ENCODE results near the gene SNRPE.

SNRPE gene

DNA sequence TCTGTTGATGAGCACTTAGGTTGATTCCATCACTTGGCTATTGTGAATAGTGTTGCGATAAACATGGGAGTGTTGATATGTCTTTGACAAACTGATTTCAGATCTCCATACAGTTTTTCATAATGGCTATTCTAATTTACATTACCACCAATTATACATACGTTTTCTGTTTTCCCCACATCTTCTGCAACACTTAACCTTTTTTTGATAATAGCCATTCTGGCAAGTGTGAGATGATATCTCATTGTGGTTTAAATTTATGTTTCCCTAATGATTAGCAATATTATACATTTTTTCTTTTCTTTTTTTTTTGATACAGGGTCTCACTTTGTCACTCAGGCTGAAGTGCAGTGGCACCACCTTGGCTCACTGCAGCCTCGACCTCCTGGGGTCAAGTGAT, 17.0 kb downstream of the SNRPE start:
- DNase-seq, result no peak

DNA sequence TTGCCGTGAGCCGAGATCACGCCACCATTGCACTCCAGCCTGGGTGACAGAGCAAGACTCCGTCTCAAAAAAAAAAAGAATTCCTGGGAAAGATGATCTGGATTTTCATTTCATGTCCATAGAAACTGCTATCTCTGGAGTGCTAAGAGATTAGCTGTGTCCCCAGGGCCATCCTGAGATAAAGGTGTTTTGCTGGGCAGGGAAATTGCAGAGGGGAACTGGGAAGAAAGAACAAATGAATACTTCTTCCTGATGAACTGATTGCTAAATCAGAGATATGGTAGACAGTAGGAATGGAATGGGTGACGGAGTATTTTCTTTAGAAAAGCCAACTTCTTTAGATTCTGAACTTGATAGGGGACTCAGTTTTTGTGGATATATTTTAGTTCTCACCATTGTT, 19.2 kb downstream of the SNRPE start:
- DNase-seq, result no peak

DNA sequence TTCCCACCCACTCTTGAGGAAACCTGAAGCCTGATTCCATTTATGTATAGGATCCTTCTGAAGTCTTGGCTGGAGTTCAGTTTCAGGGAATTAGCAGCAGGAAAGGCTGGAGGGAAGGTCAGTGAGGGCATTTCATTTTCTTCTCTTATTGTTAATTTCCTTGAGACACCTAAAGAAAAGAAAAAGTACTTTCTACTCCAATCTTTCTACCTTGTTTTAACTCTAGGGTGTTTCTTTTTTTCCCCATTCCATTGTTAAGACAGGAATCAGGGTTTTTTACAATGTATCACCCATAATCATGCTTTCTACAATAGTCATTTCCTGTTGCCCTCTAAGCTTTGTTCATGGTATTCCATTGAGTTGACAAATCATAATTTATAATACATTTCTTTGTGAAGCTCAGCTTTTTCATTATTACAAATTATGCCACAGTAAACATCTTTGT, 27.4 kb downstream of the SNRPE start:
- DNase-seq, result no peak

DNA sequence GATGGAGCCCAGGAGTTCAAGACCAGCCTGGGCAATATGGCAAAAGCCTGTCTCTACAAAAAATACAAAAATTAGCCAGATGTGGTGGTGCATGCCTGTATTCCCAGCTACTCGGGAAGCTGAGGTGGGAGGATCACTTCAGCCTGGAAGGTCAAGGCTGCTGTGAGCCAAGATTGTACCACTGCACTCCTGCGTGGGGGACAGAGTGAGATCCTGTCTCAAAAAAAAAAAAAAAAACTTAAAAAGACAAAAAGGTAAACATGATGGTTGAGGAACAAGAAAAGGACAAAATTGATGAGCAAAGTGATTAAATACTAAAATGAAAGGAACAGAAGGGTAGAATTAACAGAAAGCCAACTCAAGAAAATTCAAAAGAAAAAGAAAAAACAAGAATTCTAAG, 30.6 kb downstream of the SNRPE start:
- DNase-seq, result no peak

DNA sequence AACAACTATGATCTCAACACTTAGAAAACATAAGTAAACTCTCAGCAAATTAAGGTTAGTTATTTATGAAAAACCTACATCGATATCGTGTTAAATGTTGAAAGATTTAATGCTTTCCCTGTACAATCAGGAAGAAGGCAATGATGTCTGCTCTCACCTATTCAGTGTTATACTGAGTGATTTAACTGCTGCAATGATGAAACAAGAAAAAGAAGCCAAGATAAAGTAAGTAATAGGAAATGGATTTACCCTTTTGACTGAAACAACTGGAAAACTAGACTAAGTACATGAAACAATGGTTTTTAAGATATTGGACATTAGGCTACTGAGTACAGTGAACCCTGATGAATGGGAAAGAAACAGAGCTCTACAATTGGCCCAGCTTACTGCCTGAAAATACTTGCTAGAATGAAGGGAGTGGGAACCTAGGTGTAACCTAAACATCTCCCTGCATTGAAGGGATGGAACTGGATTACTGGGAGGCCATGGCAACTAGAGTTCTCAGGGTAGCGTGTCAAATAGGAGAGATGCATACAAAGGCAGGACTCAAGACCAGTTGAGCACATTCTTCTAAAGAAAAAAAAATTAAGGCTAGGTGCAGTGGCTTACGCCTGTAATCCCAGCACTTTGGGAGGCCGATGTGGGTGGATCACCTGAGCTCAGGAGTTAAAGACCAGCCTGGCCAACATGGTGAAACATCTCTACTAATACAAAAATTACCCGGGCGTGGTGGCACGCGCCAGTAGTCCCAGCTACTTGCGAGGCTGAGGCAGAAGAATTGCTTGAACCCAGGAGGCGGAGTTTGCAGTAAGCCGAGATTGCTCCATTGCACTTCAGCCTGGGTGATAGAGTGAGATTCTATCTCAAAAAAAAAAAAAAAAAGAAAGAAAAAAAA, 37.3 kb downstream of the SNRPE start:
- no peak for DNase-seq

DNA sequence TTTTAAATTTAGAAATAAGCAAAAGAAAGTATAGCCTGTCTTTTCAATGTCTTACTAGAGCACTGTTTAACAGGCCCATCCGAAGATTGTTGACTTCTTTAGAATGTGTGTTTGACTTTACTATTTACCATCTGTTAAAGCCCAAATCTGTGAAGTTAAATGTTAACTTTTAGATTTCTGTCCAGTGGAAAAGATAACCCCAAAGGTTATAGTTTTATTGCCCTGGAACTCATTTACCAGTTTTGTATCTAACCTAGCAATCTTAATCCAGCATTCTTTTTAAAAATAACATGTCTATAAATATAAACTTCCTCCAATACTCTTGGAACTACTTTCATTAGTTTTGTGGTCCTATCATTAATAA, 37.9 kb downstream of the SNRPE start:
- DNase-seq, result no peak

DNA sequence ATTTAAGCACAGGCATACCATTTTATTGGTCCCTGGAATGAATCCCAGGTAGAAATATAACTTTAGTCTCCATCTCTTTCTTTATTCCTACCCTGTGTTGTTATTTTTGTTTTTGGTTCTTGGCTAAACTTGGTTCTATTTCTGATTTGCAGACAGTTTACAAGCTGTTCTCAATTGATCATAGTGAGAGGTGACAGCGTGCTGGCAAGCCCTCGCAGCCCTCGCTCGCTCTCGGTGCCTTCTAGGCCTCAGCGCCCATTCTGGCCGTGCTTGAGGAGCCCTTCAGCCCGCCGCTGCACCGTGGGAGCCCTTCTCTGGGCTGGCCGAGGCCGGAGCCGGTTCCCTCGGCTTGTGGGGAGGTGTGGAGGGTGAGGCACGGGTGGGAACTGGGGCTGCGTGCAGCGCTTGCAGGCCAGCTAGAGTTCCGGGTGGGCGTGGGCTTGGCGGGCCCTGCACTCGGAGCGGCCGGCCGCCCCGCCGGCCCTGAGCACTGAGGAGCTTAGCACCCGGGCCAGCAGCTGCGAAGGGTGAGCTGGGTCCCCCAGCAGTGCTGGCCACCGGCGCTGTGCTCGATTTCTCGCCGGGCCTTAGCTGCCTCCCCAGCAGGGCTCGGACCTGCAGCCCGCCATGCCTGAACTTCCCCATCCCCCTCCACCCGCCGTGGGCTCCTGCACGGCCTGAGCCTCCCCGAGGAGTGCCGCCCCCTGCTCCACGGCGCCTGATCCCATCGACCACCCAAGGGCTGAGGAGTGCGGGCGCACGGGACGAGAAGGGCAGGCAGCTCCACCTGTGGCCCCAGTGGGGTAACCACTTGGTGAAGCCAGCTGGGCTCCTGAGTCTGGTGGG, 38.7 kb downstream of the SNRPE start:
- no peak for DNase-seq

DNA sequence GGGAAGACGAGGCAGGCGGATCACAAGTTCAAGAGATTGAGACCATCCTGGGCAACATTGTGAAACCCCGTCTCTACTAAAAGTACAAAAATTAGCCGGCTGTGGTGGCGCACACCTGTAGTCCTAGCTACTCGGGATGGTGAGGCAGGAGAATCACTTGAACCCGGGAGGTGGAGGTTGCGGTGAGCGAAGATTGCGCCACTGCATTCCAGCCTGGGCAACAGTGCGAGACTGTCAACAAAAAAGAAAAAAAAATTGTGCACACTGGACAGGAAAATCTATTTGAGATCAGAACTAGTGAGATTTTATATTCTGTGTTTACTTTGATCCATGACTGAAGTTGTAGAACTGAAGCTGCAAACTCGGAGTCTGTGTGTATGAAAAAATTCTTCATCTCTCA, 40.2 kb downstream of the SNRPE start:
- DNase-seq, result no peak

DNA sequence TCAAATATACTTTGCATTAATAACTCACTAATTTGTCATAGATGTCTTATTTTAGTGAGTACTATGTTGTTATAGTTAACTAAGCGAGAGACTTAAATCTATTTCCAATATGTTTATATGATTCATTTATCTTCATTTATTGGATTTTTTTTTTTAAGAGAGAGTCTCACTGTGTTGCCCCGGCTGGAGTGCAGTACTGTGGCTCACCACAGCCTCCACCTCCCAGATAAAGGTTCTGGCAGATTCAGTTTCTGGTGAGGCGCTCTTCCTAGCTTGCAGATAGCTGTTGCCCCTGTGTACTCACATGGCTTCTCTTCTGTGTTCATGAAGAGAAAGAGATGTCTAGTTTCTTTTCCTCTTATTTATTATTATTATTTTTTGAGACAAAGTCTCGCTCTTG, 43.9 kb downstream of the SNRPE start:
- no peak for DNase-seq

DNA sequence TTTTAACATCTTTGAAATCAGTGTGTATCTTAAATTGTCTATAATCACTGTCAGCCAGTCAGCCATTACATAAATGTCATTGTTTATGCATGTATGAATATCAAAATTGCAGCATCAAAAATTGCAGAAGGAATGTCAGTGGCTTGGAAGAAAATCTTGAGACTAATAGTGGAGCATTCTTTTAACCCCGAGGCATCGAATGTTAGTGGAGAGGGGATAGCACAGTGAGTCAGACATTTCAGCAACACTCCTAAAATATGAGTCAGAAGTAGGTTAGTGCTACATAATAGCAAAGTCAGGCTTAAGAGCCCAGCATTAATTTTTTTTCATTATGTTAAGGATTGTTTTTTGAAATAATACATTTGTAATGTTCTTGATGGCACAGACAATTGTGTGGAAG, 45.5 kb downstream of the SNRPE start:
- DNase-seq, result peak in 1 of 56 donors; percentile 1

DNA sequence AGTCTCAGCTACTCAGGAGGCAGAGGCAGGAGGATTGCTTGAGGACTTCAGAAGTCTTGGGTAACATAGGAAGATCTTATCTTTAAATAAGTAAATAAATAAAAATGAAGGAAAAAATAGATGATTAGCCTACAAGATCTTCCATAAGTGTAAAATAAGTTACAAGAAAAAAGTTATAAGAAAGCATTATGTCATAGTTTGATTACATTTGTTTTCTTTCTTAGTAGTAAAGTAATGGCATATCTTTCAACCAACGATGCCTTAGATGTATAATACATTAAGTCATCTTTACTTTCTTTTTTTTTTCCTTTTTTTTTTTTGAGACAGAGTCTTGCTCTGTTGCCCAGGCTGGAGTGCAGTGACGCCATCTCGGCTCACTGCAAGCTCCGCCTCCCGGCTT, 46.5 kb downstream of the SNRPE start:
- no peak for DNase-seq

DNA sequence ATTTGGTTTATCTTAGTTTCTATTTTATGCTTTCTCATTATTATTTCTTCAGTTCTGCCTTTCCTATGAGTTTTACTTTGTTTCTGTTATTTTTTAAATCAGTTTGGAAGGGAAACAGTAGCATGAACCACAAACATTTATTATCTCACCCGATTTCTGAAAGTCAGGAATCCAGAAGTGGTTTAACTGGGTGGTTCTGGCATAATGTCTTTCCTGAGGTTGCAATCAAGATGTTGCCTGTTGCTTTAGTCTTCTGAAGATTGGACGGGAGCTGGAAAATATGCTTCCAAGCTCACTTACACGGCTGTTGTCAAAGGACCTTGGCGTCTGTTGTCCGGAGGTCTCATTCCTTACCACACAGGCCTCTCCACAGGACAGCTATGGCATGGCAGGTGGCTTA, 50.4 kb downstream of the SNRPE start:
- no peak for DNase-seq

DNA sequence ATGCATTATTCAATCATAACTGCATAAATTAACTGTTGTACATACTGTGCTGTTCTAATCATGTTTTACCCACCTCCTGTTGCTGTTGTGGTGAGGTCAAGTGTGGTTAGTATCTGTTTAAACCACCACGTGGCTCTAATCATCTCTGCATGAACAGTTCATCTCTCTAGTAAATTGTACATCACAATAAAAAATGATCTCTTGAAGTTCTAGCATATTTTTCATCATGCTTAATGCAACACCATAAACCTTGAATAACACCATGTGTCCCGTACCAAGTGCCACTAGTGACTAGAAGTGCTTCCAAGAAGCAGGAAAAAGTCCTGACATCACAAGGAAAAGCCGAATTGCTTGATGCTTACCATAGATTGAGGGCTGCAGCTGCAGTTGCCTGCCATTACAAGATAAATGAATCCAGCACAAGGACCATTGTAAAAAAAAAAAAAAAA, 51.7 kb downstream of the SNRPE start:
- no peak for DNase-seq

DNA sequence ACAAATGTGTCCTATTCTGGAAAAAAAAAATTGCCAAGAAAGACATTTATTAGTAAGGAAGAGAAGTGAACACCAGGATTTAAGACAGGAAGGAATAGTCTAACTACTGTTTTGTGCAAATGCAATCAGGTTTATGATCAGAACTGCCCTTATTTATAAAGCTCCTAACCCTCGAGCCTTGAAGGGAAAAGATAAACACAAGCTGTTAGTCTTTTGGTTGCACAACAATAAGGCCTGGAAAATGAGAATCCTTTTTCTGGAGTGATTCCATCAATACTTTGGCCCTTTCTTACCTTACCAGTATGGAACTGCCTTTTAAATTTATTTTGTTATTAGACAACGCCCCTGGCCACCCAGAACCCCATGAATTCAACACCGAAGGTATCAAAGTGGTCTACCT, 52.9 kb downstream of the SNRPE start:
- DNase-seq, result no peak

DNA sequence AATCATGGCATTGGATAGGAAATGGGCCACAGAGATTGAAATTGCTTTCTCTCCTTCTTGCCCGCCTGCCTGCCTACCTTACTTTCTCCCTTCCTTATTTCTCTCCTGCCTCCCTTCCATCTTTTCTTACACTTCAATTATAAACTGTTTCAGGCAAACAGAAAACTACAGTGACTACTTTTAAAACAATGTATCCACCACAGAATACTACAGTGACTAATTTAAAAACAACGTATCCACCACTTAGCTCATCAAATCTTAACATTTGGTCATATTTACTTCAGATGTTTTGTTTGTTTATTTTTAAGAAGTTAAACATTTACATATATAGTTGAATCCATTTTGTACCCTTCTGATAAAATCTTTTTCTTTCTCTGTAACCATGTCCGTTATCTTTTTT, 54.4 kb downstream of the SNRPE start:
- no peak for DNase-seq

DNA sequence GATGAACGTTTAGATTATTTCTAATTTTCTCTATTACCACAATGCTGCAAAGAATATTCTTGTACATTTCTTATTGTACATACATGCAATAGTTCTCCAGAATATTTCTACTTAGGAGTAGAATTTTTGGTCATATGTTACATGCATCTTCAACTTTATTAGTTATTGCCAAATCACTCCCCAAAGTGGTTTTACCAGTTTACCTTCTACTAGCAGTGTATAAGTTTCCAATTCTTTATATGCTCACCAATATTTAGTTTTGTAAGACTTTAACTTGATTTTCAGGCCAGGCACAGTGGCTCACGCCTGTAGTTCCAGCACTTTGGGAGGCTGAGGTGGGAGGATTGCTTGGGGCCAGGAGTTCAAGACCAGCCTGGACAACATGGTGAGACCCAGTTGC, 55.4 kb downstream of the SNRPE start:
- no peak for DNase-seq
